Astrocyte of the cerebellum (primary cell): Measurements from ENCODE around the gene ANKRD10.

Experiments used
- DNase-seq: peaks from one replicate; pipeline ENCODE4 v3.0.0-alpha.2; 2011; ENCODE audit warnings: low read depth
- H3K4me3 ChIP-seq: 2 replicates; pipeline ENCODE4 v1.5.1; 2011; ENCODE audit warnings: mild to moderate bottlenecking, low read depth, low read length, moderate library complexity
- in situ Hi-C: cut with HindIII; loops from 2 replicates; pipeline ENCODE4 v1.10.0; 2017; ENCODE audit warnings: low sequenced_read_pairs
- TF ChIP-seq, protein P1 (sequence below): IDR thresholded peaks from 2 replicates; pipeline ENCODE4 v1.5.1; 2012; ENCODE audit warnings: low read length, low read depth, moderate library complexity, mild to moderate bottlenecking; ENCODE audit errors: missing control alignments

The ANKRD10 gene

DNA sequence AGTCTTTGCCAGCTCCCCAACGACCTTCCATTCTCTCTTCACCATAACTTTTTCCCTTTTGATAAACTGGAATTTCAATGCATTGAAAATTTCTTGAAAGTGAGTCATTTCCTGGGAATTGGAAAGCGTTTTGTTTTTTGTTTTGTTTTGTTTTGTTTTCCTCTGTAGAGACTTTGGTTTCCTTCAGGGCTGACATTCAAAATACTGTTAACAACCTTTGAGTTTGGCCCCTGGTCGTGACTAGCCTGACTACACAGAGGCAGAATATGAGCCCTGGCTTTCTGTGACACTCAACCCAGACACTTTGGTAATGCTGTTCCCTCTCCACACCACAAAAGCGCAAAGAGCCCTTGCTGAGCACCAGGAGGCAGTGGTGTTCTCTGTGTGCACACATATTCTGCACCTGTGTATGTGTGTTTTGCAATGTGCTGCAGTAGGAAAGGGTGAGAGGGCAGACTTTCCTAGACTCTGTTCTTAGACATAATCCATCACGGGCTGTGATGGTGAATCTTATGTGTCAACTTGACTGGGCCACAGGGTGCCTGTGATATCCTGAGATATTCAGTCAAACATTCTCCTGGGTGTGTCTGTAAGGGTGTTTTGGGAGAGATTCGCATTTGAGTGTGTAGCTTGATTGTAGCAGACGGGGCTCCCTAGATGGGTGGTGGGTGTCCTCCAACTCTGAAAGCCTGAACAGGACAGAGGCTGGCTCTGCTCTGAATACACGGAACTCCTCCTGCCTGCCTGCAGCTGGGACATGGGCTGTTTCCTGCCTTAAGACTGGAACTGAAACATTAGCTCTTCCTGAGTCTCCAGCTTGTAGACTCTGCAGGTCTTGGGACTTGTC is 29.5 kb upstream of the ANKRD10 start:
- H3K4me3 ChIP-seq, result no peak overlapping the region
- peak; percentile 29 for DNase-seq
- TF ChIP-seq, protein P1, sequence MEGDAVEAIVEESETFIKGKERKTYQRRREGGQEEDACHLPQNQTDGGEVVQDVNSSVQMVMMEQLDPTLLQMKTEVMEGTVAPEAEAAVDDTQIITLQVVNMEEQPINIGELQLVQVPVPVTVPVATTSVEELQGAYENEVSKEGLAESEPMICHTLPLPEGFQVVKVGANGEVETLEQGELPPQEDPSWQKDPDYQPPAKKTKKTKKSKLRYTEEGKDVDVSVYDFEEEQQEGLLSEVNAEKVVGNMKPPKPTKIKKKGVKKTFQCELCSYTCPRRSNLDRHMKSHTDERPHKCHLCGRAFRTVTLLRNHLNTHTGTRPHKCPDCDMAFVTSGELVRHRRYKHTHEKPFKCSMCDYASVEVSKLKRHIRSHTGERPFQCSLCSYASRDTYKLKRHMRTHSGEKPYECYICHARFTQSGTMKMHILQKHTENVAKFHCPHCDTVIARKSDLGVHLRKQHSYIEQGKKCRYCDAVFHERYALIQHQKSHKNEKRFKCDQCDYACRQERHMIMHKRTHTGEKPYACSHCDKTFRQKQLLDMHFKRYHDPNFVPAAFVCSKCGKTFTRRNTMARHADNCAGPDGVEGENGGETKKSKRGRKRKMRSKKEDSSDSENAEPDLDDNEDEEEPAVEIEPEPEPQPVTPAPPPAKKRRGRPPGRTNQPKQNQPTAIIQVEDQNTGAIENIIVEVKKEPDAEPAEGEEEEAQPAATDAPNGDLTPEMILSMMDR, result peak; percentile 78
- in situ Hi-C loops, result no loop called here

DNA sequence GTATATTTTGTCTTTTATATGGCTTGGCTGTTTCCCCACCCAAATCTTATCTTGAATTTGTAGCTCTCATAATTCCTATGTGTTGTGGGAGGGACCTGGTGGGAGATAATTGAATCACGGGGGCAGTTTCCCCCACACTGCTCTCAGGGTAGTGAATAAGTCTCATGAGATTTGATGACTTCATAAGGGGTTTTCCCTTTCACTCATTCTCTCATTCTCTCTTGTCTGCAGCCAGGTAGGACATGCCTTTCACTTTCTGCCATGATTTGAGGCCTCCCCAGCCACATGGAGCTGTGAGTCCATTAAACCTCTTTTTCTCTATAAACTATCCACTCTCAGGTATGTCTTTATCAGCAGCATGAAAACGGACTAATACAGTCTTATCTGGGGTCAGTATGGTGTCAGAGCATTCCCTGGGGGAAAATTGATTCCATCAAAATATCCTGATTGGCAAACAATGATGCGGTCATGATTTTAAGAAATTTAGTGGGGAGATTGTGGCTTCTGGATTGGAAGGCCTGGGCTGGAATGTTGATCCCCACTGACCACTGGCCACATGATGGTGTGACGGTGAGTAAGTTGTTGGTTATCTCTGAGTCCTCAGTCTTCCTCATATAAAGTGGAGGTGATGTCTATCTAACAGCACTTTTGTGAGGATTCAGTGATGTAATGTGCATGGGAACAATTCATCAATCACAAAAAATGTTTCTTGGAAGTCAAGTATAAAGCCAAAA is 27.5 kb upstream of the ANKRD10 start:
- no peak overlapping the region for H3K4me3 ChIP-seq
- no peak for DNase-seq
- in situ Hi-C loops, result no loop called here
- TF ChIP-seq, protein P1, result no peak

DNA sequence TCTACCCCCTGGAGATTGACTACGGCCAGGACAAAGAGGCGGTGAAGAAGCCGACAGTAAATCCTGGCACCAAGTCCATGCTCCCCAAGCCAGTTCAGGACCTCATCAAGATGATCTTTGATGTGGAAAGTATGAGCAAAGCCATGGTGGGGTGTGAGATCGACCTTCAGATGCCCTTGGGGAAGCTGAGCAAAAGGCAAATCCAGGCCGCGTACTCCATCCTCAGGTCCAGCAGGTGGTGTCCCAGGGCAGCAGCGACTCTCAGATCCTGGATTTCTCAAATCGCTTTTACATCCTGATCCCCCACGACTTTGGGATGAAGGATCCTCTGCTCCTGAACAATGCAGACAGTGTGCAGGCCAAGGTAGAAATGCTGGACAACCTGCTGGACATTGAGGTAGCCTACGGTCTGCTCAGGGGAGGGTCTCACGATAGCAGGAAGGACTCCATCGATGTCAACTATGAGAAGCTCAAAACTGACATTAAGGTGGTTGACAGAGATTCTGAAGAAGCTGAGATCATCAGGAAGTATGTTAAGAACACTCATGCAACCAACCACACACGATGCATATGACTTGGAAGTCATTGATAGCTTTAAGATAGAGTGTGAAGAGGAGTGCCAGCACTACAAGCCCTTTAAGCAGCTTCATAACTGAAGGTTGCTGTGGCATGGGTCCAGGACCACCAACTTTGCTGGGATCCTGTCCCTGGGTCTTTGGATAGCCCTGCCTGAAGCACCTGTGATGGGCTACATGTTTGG is 24.0 kb upstream of the ANKRD10 start:
- no peak for DNase-seq
- TF ChIP-seq, protein P1, result no peak
- no peak overlapping the region for H3K4me3 ChIP-seq
- in situ Hi-C loops, result no loop called here

DNA sequence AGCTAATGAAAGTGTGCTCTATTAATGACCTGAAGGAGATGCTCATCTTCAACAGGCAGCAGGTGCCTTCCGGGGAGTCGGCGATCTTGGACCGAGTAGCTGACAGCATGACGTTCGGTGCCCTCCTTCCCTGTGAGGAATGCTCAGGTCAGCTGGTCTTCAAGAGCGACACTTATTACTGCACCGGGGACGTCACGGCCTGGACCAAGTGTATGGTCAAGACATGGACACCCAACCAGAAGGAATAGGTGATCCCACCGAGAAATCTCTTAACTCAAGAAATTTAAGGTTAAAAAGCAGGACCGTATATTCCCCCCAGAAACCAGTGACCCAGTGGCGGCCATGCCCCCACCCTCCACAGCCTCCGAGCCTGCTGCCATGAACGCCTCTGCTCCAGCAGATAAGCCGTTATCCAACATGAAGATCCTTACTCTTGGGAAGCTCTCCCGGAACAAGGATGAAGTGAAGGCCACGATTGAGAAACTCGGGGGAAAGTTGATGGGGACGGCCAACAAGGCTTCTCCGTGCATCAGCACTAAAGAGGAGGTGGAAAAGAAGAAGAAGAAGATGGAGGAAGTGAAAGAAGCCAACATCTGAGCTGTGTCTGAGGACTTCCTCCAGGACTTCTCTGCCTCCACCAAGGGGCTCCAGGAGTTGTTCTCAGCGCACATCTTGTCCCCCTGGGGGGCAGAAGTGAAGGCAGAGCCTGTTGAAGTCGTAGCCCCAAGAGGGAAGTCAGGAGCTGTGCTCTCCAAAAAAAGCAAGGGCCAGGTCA is 22.8 kb upstream of the ANKRD10 start:
- in situ Hi-C loops, result no loop called here
- no peak for DNase-seq
- TF ChIP-seq, protein P1, result no peak
- no peak overlapping the region for H3K4me3 ChIP-seq

DNA sequence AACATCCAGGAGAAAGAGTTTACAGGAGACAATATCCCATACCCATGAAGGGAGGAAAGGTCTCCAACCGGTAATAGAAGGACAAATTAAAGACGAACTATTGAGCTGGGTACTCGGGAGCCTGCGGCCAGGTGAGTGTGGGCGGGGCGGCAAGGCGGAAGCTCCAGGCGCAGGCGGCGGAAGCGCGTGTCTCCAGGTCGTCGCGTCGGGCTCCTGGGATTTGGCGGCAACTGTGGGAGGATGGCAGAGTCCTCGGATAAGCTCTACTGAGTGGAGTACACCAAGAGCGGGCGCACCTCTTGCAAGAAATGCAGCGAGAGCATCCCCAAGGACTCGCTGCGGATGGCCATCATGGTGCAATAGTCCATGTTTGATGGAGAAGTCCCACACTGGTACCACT is 21.6 kb upstream of the ANKRD10 start:
- DNase-seq, result no peak
- TF ChIP-seq, protein P1, result no peak
- in situ Hi-C loops, result no loop called here
- no peak overlapping the region for H3K4me3 ChIP-seq

DNA sequence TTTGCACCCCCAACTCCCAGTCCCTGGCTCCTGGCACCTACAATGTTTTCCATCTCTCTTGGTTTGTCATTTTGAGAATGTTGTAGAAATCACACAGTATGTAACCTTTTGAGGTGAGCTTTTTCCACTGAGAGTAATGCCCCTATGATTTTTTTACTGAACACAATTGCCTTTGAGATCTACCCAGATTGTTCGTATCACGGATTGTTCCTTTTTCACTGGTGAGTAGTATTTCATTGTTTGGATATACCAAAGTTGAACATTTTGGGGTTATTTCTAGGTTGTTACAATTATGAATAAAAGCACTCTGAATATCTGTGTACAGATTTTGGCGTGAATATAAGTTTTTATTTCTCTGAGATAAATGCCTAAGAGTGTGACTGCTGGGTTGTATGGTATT is 17.7 kb upstream of the ANKRD10 start:
- in situ Hi-C loops, result no loop called here
- TF ChIP-seq, protein P1, result no peak
- no peak overlapping the region for H3K4me3 ChIP-seq
- no peak for DNase-seq
